ENCODE measurements around the gene PCIF1.
A peak's percentile ranks its signal among the peaks of the same experiment; 100 is the strongest.

Gene PCIF1

GRCh38 chr20:45904583-45905504 is 29.6 kb upstream of the PCIF1 start:
- FAIRE-seq: no peak

GRCh38 chr20:45905505-45906079 is 28.9 kb upstream of the PCIF1 start:
- no peak for FAIRE-seq

- FAIRE-seq: no peak
Measured at GRCh38 chr20:45907219-45907948, 27.1 kb upstream of the PCIF1 start.

DNA sequence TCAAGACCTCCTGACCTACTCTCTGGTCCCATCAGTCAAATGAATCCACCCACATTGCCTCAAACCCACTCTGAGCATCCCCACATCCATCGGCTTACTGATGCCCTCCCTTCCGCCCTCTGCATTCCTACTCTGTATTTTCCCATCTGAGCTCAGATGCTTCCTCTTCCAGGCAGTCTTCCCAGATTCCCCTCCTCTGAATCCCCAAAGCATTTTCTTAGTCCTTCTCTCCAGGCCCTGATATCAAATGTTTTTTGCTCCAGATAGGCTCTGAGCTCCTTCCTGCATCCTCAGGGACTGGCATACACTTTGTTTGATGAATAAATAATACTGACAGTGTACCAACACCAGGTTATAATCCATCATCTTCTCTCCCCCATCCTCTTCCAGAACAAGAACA is 26.4 kb upstream of the PCIF1 start:
- FAIRE-seq: no peak

- FAIRE-seq: no peak
Measured at GRCh38 chr20:45909336-45909808, 25.1 kb upstream of the PCIF1 start.

DNA sequence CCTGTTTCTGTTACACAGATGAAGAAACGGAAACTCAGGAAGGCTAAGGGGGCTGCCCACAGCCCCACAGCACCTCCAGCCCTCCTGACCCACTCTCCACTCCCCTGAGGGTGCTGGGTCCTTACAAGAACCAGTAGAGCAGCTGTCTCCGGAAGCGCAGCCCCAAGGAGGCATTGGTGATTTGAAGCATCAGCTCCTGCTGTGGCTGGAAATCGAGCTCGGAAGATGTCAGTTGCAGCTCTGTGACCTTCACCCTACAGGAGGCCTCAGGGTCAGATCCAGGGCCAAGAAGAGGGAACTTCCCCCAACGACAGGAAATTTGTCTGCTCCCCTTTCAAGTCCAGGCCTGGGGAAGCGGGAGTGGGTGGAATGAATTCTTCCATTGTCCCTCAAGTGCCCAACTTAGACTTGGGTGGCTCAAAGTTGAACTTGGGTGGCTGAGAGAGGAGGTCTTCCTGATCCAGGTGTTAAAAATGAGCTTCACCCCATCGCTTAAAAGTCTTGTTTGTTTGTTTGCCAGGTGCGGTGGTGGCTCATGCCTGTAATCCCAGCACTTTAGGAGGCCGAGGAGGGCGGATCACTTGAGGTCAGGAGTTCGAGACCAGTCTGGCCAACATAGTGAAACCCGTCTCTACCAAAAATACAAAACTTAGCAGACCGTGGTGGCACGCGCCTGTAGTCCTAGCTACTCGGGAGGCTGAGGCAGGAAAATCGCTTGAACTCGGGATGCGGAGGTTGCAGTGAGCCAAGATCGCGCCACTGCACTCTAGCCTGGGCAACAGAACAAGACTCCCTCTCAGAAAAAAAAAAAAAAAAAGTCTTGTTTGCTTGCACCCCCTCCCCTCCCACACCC is 24.4 kb upstream of the PCIF1 start:
- FAIRE-seq: no peak

DNA sequence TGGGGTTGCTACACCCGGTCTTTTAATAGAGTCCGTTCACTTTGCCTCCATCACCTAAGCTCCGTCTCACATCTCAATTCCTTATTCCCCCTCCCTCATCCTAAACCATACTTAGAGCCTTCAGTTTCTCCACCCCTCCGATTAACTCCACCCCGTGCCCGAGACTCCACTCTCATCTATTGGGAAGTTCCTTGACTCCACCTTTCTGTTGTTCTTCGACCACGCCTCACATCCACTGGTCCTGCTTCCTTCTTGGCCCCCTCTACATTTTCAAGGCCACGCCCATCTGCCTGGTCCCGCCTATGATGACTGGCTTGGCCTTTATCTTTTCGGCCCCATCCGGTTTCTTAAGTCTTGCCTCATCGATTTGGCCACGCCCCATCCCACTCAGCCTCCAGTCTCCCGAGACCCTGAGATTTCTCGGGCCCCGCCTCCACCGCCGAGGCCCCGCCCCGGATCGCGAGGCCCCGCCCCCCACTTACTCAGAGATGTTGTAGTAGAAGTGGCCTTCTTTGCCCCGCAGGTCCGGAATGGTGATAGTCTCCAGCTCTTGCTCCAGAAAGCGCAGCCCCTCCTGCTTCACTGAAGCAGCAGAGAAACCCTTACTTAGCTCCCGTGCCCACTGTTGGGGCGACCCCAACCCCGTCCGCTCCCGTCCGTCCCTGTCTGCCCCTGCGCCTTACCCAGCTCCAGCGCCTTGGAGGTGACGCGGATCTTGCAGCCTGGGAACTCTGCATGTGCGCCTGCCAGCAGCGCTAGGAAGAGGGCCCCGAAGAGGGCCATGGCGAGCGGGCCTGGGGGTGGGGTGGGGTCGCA is 23.6 kb upstream of the PCIF1 start:
- peak; percentile 95 for FAIRE-seq

GRCh38 chr20:45911486-45912343 is 22.8 kb upstream of the PCIF1 start, which contains the start of gene PLTP:
TSS of gene PLTP (minus strand) at chr20:45912155. CDS start at chr20:45911452, 703 bp downstream.
- FAIRE-seq: no peak

GRCh38 chr20:45912344-45912682 is 22.2 kb upstream of the PCIF1 start:
- FAIRE-seq: no peak

- no peak for FAIRE-seq
Measured at GRCh38 chr20:45913116-45913515, 21.4 kb upstream of the PCIF1 start.

- no peak for FAIRE-seq
Measured at GRCh38 chr20:45917790-45918141, 16.7 kb upstream of the PCIF1 start.

GRCh38 chr20:45918182-45918737 is 16.2 kb upstream of the PCIF1 start:
- no peak for FAIRE-seq

DNA sequence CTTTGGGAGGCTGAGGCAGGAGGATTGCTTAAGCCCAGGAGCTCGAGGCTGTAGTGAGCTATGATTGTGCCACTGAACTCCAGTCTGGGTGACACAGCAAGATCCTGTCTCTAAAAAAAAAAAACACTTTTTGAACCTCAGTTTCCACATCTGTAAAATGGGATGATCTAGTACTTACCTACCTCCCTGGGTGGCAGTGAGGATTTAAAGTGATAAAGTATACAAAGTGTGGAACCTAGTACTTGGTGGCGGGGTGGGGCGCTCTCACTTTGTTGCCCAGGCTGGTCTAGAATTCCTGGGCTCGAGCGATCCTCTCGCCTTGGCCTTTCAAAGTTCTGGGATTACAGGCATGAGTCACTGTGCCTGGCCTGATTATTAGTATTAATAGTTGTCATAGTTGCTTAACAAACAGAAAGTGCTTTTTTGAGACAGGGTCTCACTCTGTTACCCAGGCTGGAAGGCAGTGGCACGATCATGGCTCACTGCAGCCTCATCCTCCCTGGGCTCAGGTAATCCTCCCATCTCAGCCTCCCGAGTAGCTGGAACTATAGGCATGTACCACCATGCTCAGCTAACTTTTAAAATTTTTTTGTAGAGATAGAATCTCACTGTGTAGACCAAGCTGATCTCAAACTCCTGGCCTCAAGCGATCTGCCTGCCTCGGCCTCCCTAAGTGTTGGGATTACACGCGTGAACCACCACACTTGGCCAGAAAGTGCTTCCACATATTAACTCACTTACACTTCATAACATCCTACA is 15.5 kb upstream of the PCIF1 start:
- no peak for FAIRE-seq

- no peak for FAIRE-seq
Measured at GRCh38 chr20:45919542-45920399, 14.7 kb upstream of the PCIF1 start.

- no peak for FAIRE-seq
Measured at GRCh38 chr20:45920462-45921336, 13.8 kb upstream of the PCIF1 start.

DNA sequence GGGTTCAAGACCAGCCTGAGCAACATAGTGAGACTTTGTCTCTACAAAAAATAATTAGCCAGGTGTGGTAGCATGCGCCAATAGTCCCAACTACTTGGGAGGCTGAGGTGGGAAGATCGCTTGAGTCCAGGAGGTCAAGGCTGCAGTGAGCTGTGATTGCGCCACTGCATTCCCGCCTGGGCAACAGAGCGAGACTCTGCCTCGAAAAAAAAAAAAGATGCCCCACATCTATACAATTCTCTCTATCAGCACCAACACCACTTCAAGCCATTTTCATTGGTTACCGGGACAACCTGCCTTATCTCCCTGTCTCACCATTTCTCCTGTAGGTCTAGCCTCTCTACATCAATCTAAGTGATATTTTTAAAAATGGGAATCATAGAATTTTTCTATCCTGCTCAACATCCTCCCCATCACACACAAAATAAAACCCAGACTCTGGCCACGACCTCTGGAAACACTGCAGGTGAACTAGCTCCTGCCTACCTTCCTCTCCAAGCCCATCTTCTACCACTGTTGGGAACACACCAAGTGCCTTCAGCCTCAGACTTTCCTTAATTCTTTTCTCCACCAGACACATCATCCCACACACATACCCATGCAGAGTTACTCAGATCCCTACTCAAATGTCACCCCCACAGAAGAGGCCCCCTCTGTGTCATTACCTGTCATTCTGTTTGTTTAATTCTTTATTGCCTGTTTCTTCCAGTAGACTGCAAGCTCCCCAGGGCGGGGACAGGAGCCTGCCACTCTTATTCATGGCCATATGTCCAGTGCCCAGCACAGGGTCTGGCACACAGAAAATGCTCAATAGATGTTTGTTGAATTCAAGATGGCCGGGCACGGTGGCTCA is 12.9 kb upstream of the PCIF1 start:
- FAIRE-seq: no peak
